Lung (tissue), 12 donors: ENCODE results near the gene BNIPL. TPM values are rescaled to one million over a fixed set of nuclear protein-coding genes. Genes with fewer than 3 reads are reported as not detected.

ENCODE experiments used
- ATAC-seq: fragments of 200-7000 bp; cut with Tn5 transposase; one replicate; pipeline ENCODE4 v1.9.1; 2020; ENCODE audit warnings: moderate number of reproducible peaks; ENCODE audit not compliant: insufficient read depth, low FRiP score
- DNase-seq, 3 donors: peaks; one replicate each; pipeline ENCODE4 v3.0.0-alpha.2; 2013 to 2017
- H3K27ac ChIP-seq, 2 donors: one replicate each; pipeline ENCODE4 v1.5.1; 2013; ENCODE audit warnings: mild to moderate bottlenecking in 2 of 2, moderate library complexity in 2 of 2, control low read depth in 1 of 2, inconsistent platforms in 1 of 2, low read depth in 1 of 2, low read length in 1 of 2
- H3K27me3 ChIP-seq, 3 donors: one replicate each; pipeline ENCODE4 v1.5.1; 2013; ENCODE audit warnings: low read length in 2 of 3; ENCODE audit not compliant: control insufficient read depth in 3 of 3, insufficient read depth in 3 of 3
- H3K36me3 ChIP-seq, 4 donors: one replicate each; pipeline ENCODE4 v1.5.1; 2013; ENCODE audit warnings: low read length in 4 of 4, mild to moderate bottlenecking in 1 of 4, moderate library complexity in 1 of 4; ENCODE audit not compliant: control insufficient read depth in 4 of 4, insufficient read depth in 4 of 4
- H3K4me1 ChIP-seq, 5 donors: one replicate each; pipeline ENCODE4 v1.5.1; 2013; ENCODE audit warnings: low read length in 5 of 5, mild to moderate bottlenecking in 2 of 5, moderate library complexity in 1 of 5; ENCODE audit not compliant: control insufficient read depth in 5 of 5, insufficient read depth in 5 of 5
- H3K4me3 ChIP-seq: one replicate; pipeline ENCODE4 v1.5.1; 2013; ENCODE audit warnings: mild to moderate bottlenecking, control low read depth, moderate library complexity
- H3K9ac ChIP-seq, 2 donors: one replicate each; pipeline ENCODE4 v1.5.1; 2013; ENCODE audit warnings: low read length in 2 of 2, control low read depth in 1 of 2; ENCODE audit not compliant: insufficient read depth in 1 of 2
- H3K9me3 ChIP-seq, 4 donors: one replicate each; pipeline ENCODE4 v1.5.1; 2013; ENCODE audit warnings: low read length in 3 of 4, mild to moderate bottlenecking in 1 of 4, moderate library complexity in 1 of 4; ENCODE audit not compliant: control insufficient read depth in 4 of 4, insufficient read depth in 3 of 4
- WGBS, 2 donors: extraction: QIAGEN DNeasy Blood & Tissue Kit; methylation state at CpG; one replicate each; pipeline ENCODE4 v1.1.7; 2013; 5-methylcytosine and 5-hydroxymethylcytosine counted together
- polyA plus RNA-seq, 2 donors: library from polyadenylated mRNA; stranded (reverse); fragments of 200-250 nt; gene quantifications; one replicate each; pipeline ENCODE4 v1.2.1, GENCODE V29; 2013
- total RNA-seq, 2 donors: library from RNA; depleted of rRNA in 1 of 2; stranded (reverse); fragments of >200 nt in 1 of 2; gene quantifications; one replicate each; pipeline ENCODE4 v1.2.1, GENCODE V29; 2014 to 2021
- TF ChIP-seq, protein P1 (sequence below): IDR thresholded peaks from 2 replicates; pipeline ENCODE4 v1.5.1; 2012; ENCODE audit warnings: mild to moderate bottlenecking; ENCODE audit errors: control extremely low read depth, extremely low read depth
- donor health status: control.
- donor health status: control.
- donor health status: Bipolar disorder and iron deficiency.
- donor health status: healthy.
- donor health status: DM: yes; HTN: yes; CAD: no.

The BNIPL gene
- total and polyA plus RNA-seq, 4 donors = 1.9 to 12.2 (median 5.7) TPM

- H3K36me3 ChIP-seq = no peaks in the 10 kb centered on the region
- H3K27ac ChIP-seq = no peak overlapping the region
- peaks cover 6 to 46% (median 18%) of the 10 kb centered on the region in 5 donors for H3K4me1 ChIP-seq
- H3K9me3 ChIP-seq = no peaks in the 10 kb centered on the region
- ATAC-seq (no peak), DNase-seq (no peak)
- no peaks in the 10 kb centered on the region for H3K27me3 ChIP-seq
- WGBS, 2 donors = 90 to 94% methylated on average over 3 of the region's 3 CpGs
- H3K9ac ChIP-seq = no peak overlapping the region
- TF ChIP-seq, protein P1, sequence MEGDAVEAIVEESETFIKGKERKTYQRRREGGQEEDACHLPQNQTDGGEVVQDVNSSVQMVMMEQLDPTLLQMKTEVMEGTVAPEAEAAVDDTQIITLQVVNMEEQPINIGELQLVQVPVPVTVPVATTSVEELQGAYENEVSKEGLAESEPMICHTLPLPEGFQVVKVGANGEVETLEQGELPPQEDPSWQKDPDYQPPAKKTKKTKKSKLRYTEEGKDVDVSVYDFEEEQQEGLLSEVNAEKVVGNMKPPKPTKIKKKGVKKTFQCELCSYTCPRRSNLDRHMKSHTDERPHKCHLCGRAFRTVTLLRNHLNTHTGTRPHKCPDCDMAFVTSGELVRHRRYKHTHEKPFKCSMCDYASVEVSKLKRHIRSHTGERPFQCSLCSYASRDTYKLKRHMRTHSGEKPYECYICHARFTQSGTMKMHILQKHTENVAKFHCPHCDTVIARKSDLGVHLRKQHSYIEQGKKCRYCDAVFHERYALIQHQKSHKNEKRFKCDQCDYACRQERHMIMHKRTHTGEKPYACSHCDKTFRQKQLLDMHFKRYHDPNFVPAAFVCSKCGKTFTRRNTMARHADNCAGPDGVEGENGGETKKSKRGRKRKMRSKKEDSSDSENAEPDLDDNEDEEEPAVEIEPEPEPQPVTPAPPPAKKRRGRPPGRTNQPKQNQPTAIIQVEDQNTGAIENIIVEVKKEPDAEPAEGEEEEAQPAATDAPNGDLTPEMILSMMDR = no peak
- no peak overlapping the region for H3K4me3 ChIP-seq
Measured at GRCh38 chr1:151010346-151010726, 26.1 kb upstream of the BNIPL start.

GRCh38 chr1:151011154-151011850 lies 25.1 kb upstream of the BNIPL start:
- WGBS, 2 donors = 56 to 60% methylated on average over 4 of the region's 4 CpGs
- TF ChIP-seq, protein P1 = no peak
- H3K27ac ChIP-seq = no peak overlapping the region
- DNase-seq (no peak), ATAC-seq (no peak)
- H3K4me1 ChIP-seq = peaks cover 6 to 36% (median 18%) of the 10 kb centered on the region in 5 donors
- no peaks in the 10 kb centered on the region for H3K36me3 ChIP-seq
- no peaks in the 10 kb centered on the region for H3K9me3 ChIP-seq
- no peak overlapping the region for H3K4me3 ChIP-seq
- H3K9ac ChIP-seq = peak overlapping the region in 1 of 2 donors; percentile 5
- H3K27me3 ChIP-seq = no peaks in the 10 kb centered on the region

GRCh38 chr1:151012684-151013471 lies 23.5 kb upstream of the BNIPL start:
- no peak for DNase-seq
- Histone ChIP-seq H3K27me3 (no peaks in the 10 kb centered on the region), H3K27ac (peak overlapping the region; percentile 62 to 88), H3K4me1 (peaks cover 2 to 29% (median 10%) of the 10 kb centered on the region in 5 donors), H3K9ac (peak overlapping the region in 1 of 2 donors; percentile 42), H3K4me3 (no peak overlapping the region), H3K36me3 (peaks cover 0 to 4% (median 3%) of the 10 kb centered on the region in 4 donors), H3K9me3 (no peaks in the 10 kb centered on the region)
- ATAC-seq = no peak
- 84 to 91% methylated on average over 14 of the region's 14 CpGs for WGBS, 2 donors
- TF ChIP-seq, protein P1 = no peak
